Measurements from ENCODE around the gene FOXRED2.

DNA sequence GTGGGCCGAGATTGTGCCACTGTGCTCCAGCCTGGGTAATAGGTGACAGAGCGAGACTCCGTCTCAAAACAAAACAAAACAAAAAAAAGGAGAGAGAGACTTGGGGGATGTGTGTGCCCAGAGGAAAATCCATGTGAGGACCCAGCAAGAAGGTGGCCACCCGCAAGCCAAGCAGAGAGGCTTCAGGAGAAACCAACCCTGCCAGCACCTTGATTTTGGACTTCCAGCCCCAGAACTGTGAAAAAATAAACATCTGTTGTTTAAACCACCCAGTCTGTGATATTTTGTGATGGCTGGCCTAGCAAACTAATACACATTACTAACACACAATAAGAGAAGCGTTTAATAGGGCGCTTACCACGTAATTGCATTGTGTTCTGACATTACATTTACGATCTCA, 46.6 kb downstream of the FOXRED2 start:
- TF ChIP-seq YY1 (IDR thresholded peaks at IDR 0.05; ENCODE audit: insufficient read depth, insufficient read length) (no peak), ZNF274 (IDR thresholded peaks at IDR 0.05; ENCODE audit: low read depth, low read length) (no peak)

Data from NT2/D1 (cell line).